ENCODE results near the gene STAM. TPM values are rescaled to one million over a fixed set of nuclear protein-coding genes. Genes with fewer than 3 reads are reported as not detected.
A peak's percentile ranks its signal among the peaks of the same experiment; 100 is the strongest.

STAM gene
- total and polyA plus RNA-seq, 9 donors = 10.7 to 24.7 (median 20.3) TPM

- no peaks in the 10 kb centered on the region for H3K36me3 ChIP-seq
- H3K4me1 ChIP-seq (ENCODE audit: insufficient read depth) = peaks cover 1% of the 10 kb centered on the region
- no peaks in the 10 kb centered on the region for H3K9me3 ChIP-seq
- whole genome bisulfite sequencing, 3 donors = 3 to 7% (median 5%) methylated on average over 29 to 48 of the region's 48 CpGs
- TF ChIP-seq CTCF (IDR thresholded peaks at IDR 0.05) (no peak), EP300 (IDR thresholded peaks at IDR 0.05) (no peak), POLR2A (IDR thresholded peaks at IDR 0.05) (no peak)
- H3K27me3 ChIP-seq = no peaks in the 10 kb centered on the region
- peak overlapping the region; percentile 75 for H3K4me3 ChIP-seq
- H3K27ac ChIP-seq = peak overlapping the region; percentile 37 to 64
- peak; percentile 48 to 71 (median 55) for DNase-seq
- intact Hi-C loops (cut with DNase I) = loop anchor here in 1 of 4 donors (10.0 kb wide), 1 partner anchor 118 kb away; no protein-coding TSS in a partner anchor
Measured at GRCh38 chr10:17616403-17617030, 27.4 kb upstream of the STAM start.

- DNase-seq = peak; percentile 43 to 73 (median 57)
- Histone ChIP-seq H3K27ac (peak within 1 kb of the TSS; percentile 37 to 64), H3K36me3 (no peaks in the 10 kb centered on the region), H3K4me1 (ENCODE audit: insufficient read depth) (peaks cover 1% of the 10 kb centered on the region), H3K4me3 (peak within 1 kb of the TSS; percentile 75), H3K27me3 (no peaks in the 10 kb centered on the region), H3K9me3 (no peaks in the 10 kb centered on the region)
- WGBS, 3 donors = 0 to 1% (median 1%) methylated on average over 37 to 92 of the region's 92 CpGs
- TF ChIP-seq POLR2A (IDR thresholded peaks at IDR 0.05) (no peak), EP300 (IDR thresholded peaks at IDR 0.05) (no peak), CTCF (IDR thresholded peaks at IDR 0.05) (no peak)
- intact Hi-C loops (cut with DNase I) = loop anchor here in 1 of 4 donors (10.0 kb wide), 1 partner anchor 118 kb away; no protein-coding TSS in a partner anchor
Measured at GRCh38 chr10:17617031-17617911, 26.7 kb upstream of the STAM start, which contains the start of gene HACD1. Gene HACD1 (minus strand): TSS chr10:17617374. CDS start chr10:17617339, 35 bp downstream.

- WGBS, 3 donors = 66 to 72% (median 67%) methylated on average over 8 of the region's 8 CpGs
- H3K27me3 ChIP-seq = no peaks in the 10 kb centered on the region
- H3K36me3 ChIP-seq = no peaks in the 10 kb centered on the region
- intact Hi-C loops (cut with DNase I) = no loop called here
- H3K9me3 ChIP-seq = no peaks in the 10 kb centered on the region
- no peak overlapping the region for H3K4me3 ChIP-seq
- DNase-seq = no peak
- TF ChIP-seq EP300 (IDR thresholded peaks at IDR 0.05) (no peak), CTCF (IDR thresholded peaks at IDR 0.05) (no peak), POLR2A (IDR thresholded peaks at IDR 0.05) (no peak)
- no peak overlapping the region for H3K27ac ChIP-seq
- peaks cover 1% of the 10 kb centered on the region for H3K4me1 ChIP-seq (ENCODE audit: insufficient read depth)
Measured at GRCh38 chr10:17622061-17622460, 21.9 kb upstream of the STAM start.

- 60 to 66% (median 61%) methylated on average over 3 of the region's 3 CpGs for WGBS, 3 donors
- Histone ChIP-seq H3K4me3 (no peak overlapping the region), H3K27ac (no peak overlapping the region), H3K4me1 (ENCODE audit: insufficient read depth) (no peaks in the 10 kb centered on the region), H3K36me3 (no peaks in the 10 kb centered on the region), H3K27me3 (no peaks in the 10 kb centered on the region), H3K9me3 (no peaks in the 10 kb centered on the region)
- TF ChIP-seq CTCF (IDR thresholded peaks at IDR 0.05) = no peak
- TF ChIP-seq EP300 (IDR thresholded peaks at IDR 0.05) = no peak
- TF ChIP-seq POLR2A (IDR thresholded peaks at IDR 0.05) = no peak
- intact Hi-C loops (cut with DNase I) = no loop called here
- no peak for DNase-seq
Measured at GRCh38 chr10:17624996-17625395, 19.0 kb upstream of the STAM start.

Measured in ovary (tissue), 9 donors.